Activated CD4-positive, alpha-beta memory T cell treated with anti-CD3 and anti-CD28 coated beads, Interleukin-2, amount 10 ng/mL, durations not matched to agents 7 days and 5 days (primary cell): ENCODE data around the gene ZNF335. TPM values are rescaled to one million over a fixed set of nuclear protein-coding genes. Genes with fewer than 3 reads are reported as not detected.

Source experiments
- CTCF ChIA-PET: fragments of 350-600 bp; sonication (Branson Sonifier 250); formaldehyde crosslinking; loops from one replicate; lab custom pipeline; 2021; ENCODE audit warnings: antibody characterized with exemption, inconsistent platforms; lab: Charles Lee
- POLR2A ChIA-PET: fragments of 350-600 bp; sonication (Branson Sonifier 250); formaldehyde crosslinking; loops from one replicate; lab custom pipeline; 2021; ENCODE audit warnings: antibody characterized with exemption; lab: Charles Lee
- DNase-seq: peaks from one replicate; pipeline ENCODE4 v3.0.0-alpha.2; 2020
- H3K27ac Mint-ChIP-seq: one replicate; pipeline ENCODE4 v1.8.0; 2021; ENCODE audit warnings: mild to moderate bottlenecking, mixed read lengths
- H3K27me3 Mint-ChIP-seq: one replicate; pipeline ENCODE4 v1.8.0; 2021; ENCODE audit warnings: mixed read lengths
- H3K36me3 Mint-ChIP-seq: one replicate; pipeline ENCODE4 v1.8.0; 2021; ENCODE audit warnings: low read depth, mixed read lengths
- H3K4me1 Mint-ChIP-seq: one replicate; pipeline ENCODE4 v1.8.0; 2021; ENCODE audit warnings: mixed read lengths
- H3K4me3 Mint-ChIP-seq: one replicate; pipeline ENCODE4 v1.8.0; 2021; ENCODE audit warnings: mild to moderate bottlenecking, mixed read lengths
- H3K9me3 Mint-ChIP-seq: one replicate; pipeline ENCODE4 v1.8.0; 2021; ENCODE audit warnings: mixed read lengths
- total RNA-seq, 2 experiments: library from RNA; stranded (reverse); gene quantifications; one replicate each; pipeline ENCODE4 v1.2.3, GENCODE V29; 2021

Gene ZNF335
- total RNA-seq, 2 experiments from 2014 or later, result 35.7 to 36.7 TPM

- Mint-ChIP-seq H3K27ac (no peak overlapping the region), H3K36me3 (no peaks in the 10 kb centered on the region), H3K9me3 (no peaks in the 10 kb centered on the region), H3K4me3 (no peak overlapping the region), H3K27me3 (peaks cover 19% of the 10 kb centered on the region), H3K4me1 (peaks cover 13% of the 10 kb centered on the region)
- POLR2A ChIA-PET, result no interaction called here
- CTCF ChIA-PET, result no interaction called here
- DNase-seq, result no peak
Measured at GRCh38 chr20:45981261-45981660, 9.3 kb upstream of the ZNF335 start.

GRCh38 chr20:45976086-45976485 lies 4.1 kb upstream of the ZNF335 start:
- peaks cover 7% of the 10 kb centered on the region for H3K36me3 Mint-ChIP-seq
- ChIA-PET CTCF (interaction anchor here (2.0 kb wide), 1 partner anchor 11 kb away, joined by 11 read pairs; no protein-coding TSS in a partner anchor), POLR2A (no interaction called here)
- H3K4me1 Mint-ChIP-seq, result peaks cover 10% of the 10 kb centered on the region
- DNase-seq, result no peak
- H3K9me3 Mint-ChIP-seq, result no peaks in the 10 kb centered on the region
- no peak overlapping the region for H3K4me3 Mint-ChIP-seq
- H3K27ac Mint-ChIP-seq, result no peak overlapping the region
- H3K27me3 Mint-ChIP-seq, result peaks cover 25% of the 10 kb centered on the region

GRCh38 chr20:45975686-45976085 lies 3.7 kb upstream of the ZNF335 start:
- peaks cover 7% of the 10 kb centered on the region for H3K36me3 Mint-ChIP-seq
- peaks cover 25% of the 10 kb centered on the region for H3K27me3 Mint-ChIP-seq
- CTCF ChIA-PET, result interaction anchor here (2.0 kb wide), 1 partner anchor 12 kb away, joined by 11 read pairs; no protein-coding TSS in a partner anchor
- no peaks in the 10 kb centered on the region for H3K9me3 Mint-ChIP-seq
- H3K4me3 Mint-ChIP-seq, result no peak overlapping the region
- DNase-seq, result no peak
- POLR2A ChIA-PET, result no interaction called here
- no peak overlapping the region for H3K27ac Mint-ChIP-seq
- peaks cover 12% of the 10 kb centered on the region for H3K4me1 Mint-ChIP-seq

- CTCF ChIA-PET, result interaction anchor here (0.7 to 1.9 kb wide), 2 partner anchors 39 to 64 kb away, joined by 3 to 7 read pairs; no protein-coding TSS in a partner anchor
- peaks cover 17% of the 10 kb centered on the region for H3K4me1 Mint-ChIP-seq
- H3K9me3 Mint-ChIP-seq, result no peaks in the 10 kb centered on the region
- peaks cover 25% of the 10 kb centered on the region for H3K27me3 Mint-ChIP-seq
- H3K27ac Mint-ChIP-seq, result no peak overlapping the region
- H3K36me3 Mint-ChIP-seq, result peaks cover 11% of the 10 kb centered on the region
- POLR2A ChIA-PET, result interaction anchor here (0.8 to 7.4 kb wide), 2 partner anchors 40 to 162 kb away, joined by 3 to 138 read pairs; partner anchors contain the start of genes PCIF1 and UBE2C
- no peak overlapping the region for H3K4me3 Mint-ChIP-seq
- no peak for DNase-seq
Measured at GRCh38 chr20:45974896-45975565, 3.0 kb upstream of the ZNF335 start.

GRCh38 chr20:45972500-45973183 lies 639 bp upstream of the ZNF335 start:
- ChIA-PET POLR2A (interaction anchor here (1.0 to 7.4 kb wide), 26 partner anchors 10 to 434 kb away, joined by 3 to 138 read pairs (median 5); partner anchors contain the start of genes ACOT8, CTSA, DNTTIP1 and ELMO2), CTCF (interaction anchor here (0.6 to 5.6 kb wide), 10 partner anchors 10 to 173 kb away, joined by 3 to 73 read pairs (median 6); partner anchors contain the start of gene PCIF1)
- no peak for DNase-seq
- Mint-ChIP-seq H3K36me3 (peaks cover 25% of the 10 kb centered on the region), H3K27me3 (peaks cover 11% of the 10 kb centered on the region), H3K9me3 (no peaks in the 10 kb centered on the region), H3K27ac (peak overlapping the region; percentile 99), H3K4me1 (peaks cover 28% of the 10 kb centered on the region), H3K4me3 (peak overlapping the region; percentile 78)

GRCh38 chr20:45971425-45971674 lies 653 bp downstream of the ZNF335 start:
- ChIA-PET CTCF (interaction anchor here (0.6 to 5.6 kb wide), 21 partner anchors 11 to 1776 kb away, joined by 3 to 73 read pairs (median 10); partner anchors contain the start of genes CTSA, NEURL2, PCIF1 and ZSWIM1), POLR2A (interaction anchor here (0.5 to 7.4 kb wide), 23 partner anchors 11 to 435 kb away, joined by 3 to 138 read pairs (median 7); partner anchors contain the start of genes ACOT8, CTSA, ELMO2 and NEURL2)
- Mint-ChIP-seq H3K4me3 (peak overlapping the region; percentile 78), H3K27ac (peak overlapping the region; percentile 99), H3K36me3 (peaks cover 35% of the 10 kb centered on the region), H3K4me1 (peaks cover 28% of the 10 kb centered on the region), H3K9me3 (no peaks in the 10 kb centered on the region), H3K27me3 (peaks cover 7% of the 10 kb centered on the region)
- DNase-seq, result no peak

- ChIA-PET CTCF (interaction anchor here (0.6 to 5.6 kb wide), 43 partner anchors 8 to 1775 kb away, joined by 3 to 73 read pairs (median 7); partner anchors contain the start of genes CTSA, ELMO2, NEURL2 and PCIF1), POLR2A (interaction anchor here (0.8 to 7.4 kb wide), 22 partner anchors 11 to 436 kb away, joined by 3 to 138 read pairs (median 7); partner anchors contain the start of genes ACOT8, CTSA, ELMO2 and NEURL2)
- DNase-seq, result no peak
- H3K4me1 Mint-ChIP-seq, result peaks cover 29% of the 10 kb centered on the region
- H3K27ac Mint-ChIP-seq, result peak overlapping the region; percentile 99
- H3K36me3 Mint-ChIP-seq, result peaks cover 36% of the 10 kb centered on the region
- peak overlapping the region; percentile 78 for H3K4me3 Mint-ChIP-seq
- H3K27me3 Mint-ChIP-seq, result peaks cover 2% of the 10 kb centered on the region
- H3K9me3 Mint-ChIP-seq, result no peaks in the 10 kb centered on the region
Measured at GRCh38 chr20:45970646-45971424, 1.2 kb downstream of the ZNF335 start.

- H3K27me3 Mint-ChIP-seq, result no peaks in the 10 kb centered on the region
- no peaks in the 10 kb centered on the region for H3K9me3 Mint-ChIP-seq
- peak overlapping the region; percentile 78 for H3K4me3 Mint-ChIP-seq
- peak overlapping the region; percentile 99 for H3K27ac Mint-ChIP-seq
- peaks cover 42% of the 10 kb centered on the region for H3K36me3 Mint-ChIP-seq
- peaks cover 35% of the 10 kb centered on the region for H3K4me1 Mint-ChIP-seq
- ChIA-PET POLR2A (interaction anchor here (0.8 to 7.4 kb wide), 21 partner anchors 10 to 436 kb away, joined by 3 to 138 read pairs (median 7); partner anchors contain the start of genes ACOT8, CTSA, ELMO2 and NEURL2), CTCF (interaction anchor here (0.6 to 5.6 kb wide), 51 partner anchors 9 to 1775 kb away, joined by 3 to 73 read pairs (median 5); partner anchors contain the start of genes CTSA, ELMO2, NEURL2 and PCIF1)
- no peak for DNase-seq
Measured at GRCh38 chr20:45969712-45970634, 2.0 kb downstream of the ZNF335 start.

- Mint-ChIP-seq H3K36me3 (peaks cover 49% of the 10 kb centered on the region), H3K9me3 (no peaks in the 10 kb centered on the region), H3K4me3 (no peak overlapping the region), H3K27me3 (no peaks in the 10 kb centered on the region), H3K27ac (no peak overlapping the region), H3K4me1 (peaks cover 38% of the 10 kb centered on the region)
- no peak for DNase-seq
- ChIA-PET CTCF (interaction anchor here (0.8 to 5.6 kb wide), 39 partner anchors 8 to 438 kb away, joined by 3 to 73 read pairs (median 7); partner anchors contain the start of genes CTSA, ELMO2, NEURL2 and PCIF1), POLR2A (interaction anchor here (1.0 to 7.4 kb wide), 11 partner anchors 9 to 170 kb away, joined by 3 to 138 read pairs (median 21); partner anchors contain the start of genes ACOT8, CTSA, NEURL2 and PCIF1)
Measured at GRCh38 chr20:45968801-45969711, 2.9 kb downstream of the ZNF335 start.

GRCh38 chr20:45968081-45968671 lies 3.8 kb downstream of the ZNF335 start:
- Mint-ChIP-seq H3K27ac (no peak overlapping the region), H3K4me3 (no peak overlapping the region), H3K36me3 (peaks cover 56% of the 10 kb centered on the region), H3K4me1 (peaks cover 45% of the 10 kb centered on the region), H3K27me3 (no peaks in the 10 kb centered on the region), H3K9me3 (no peaks in the 10 kb centered on the region)
- ChIA-PET POLR2A (interaction anchor here (1.0 to 7.4 kb wide), 5 partner anchors 8 to 111 kb away, joined by 3 to 138 read pairs (median 41); partner anchors contain the start of genes ACOT8, CTSA, NEURL2 and PCIF1), CTCF (interaction anchor here (1.1 to 5.6 kb wide), 9 partner anchors 15 to 175 kb away, joined by 3 to 73 read pairs (median 13); partner anchors contain the start of genes PCIF1 and UBE2C)
- DNase-seq, result no peak
